ENCODE measurements around the gene DHRS7B. TPM values are rescaled to one million over a fixed set of nuclear protein-coding genes. Genes with fewer than 3 reads are reported as not detected.
A peak's percentile ranks its signal among the peaks of the same experiment; 100 is the strongest.
"Not testable (repeated sequence)": the region's sequence is repeated elsewhere in the genome, so short reads cannot be mapped to it uniquely, and the experiment has no call there.

Gene DHRS7B
- total RNA-seq, 1 donor: 15.2 TPM

DNA sequence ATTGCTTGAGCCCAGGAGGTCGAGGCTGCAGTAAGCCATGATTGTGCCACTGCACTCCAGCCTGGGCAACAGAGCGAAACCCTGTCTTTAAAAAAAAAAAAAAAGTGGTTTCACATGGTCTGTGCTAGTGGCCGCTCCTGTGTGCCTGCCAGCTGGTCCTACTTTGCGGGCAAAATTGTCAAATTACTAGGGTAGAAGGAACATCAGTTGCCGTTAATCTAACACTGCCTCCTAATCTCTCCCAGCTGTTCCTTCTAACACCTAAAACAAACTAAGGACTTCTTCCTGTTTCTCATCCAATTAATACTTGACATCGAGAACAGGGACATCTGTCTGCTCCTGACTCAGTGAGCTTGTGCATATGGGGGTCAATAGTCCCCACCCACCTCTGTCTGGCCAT lies 63.3 kb downstream of the DHRS7B start:
- TF ChIP-seq, protein P1, sequence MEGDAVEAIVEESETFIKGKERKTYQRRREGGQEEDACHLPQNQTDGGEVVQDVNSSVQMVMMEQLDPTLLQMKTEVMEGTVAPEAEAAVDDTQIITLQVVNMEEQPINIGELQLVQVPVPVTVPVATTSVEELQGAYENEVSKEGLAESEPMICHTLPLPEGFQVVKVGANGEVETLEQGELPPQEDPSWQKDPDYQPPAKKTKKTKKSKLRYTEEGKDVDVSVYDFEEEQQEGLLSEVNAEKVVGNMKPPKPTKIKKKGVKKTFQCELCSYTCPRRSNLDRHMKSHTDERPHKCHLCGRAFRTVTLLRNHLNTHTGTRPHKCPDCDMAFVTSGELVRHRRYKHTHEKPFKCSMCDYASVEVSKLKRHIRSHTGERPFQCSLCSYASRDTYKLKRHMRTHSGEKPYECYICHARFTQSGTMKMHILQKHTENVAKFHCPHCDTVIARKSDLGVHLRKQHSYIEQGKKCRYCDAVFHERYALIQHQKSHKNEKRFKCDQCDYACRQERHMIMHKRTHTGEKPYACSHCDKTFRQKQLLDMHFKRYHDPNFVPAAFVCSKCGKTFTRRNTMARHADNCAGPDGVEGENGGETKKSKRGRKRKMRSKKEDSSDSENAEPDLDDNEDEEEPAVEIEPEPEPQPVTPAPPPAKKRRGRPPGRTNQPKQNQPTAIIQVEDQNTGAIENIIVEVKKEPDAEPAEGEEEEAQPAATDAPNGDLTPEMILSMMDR (IDR thresholded peaks at IDR 0.05; ENCODE audit: extremely low read depth, low read depth, low read length): no peak

GRCh38 chr17:21191698-21192097 lies 64.9 kb downstream of the DHRS7B start:
- TF ChIP-seq, protein P1 (IDR thresholded peaks at IDR 0.05; ENCODE audit: extremely low read depth, low read depth, low read length): no peak
- no peak overlapping the region for H3K4me3 ChIP-seq (ENCODE audit: insufficient read depth, low read length)
- DNase-seq (ENCODE audit: insufficient read length, low spot score, missing footprints): peak; percentile 4

More for the DNA sequence above, 63.3 kb downstream of the DHRS7B start:
- no peaks in the 10 kb centered on the region for H4K20me1 ChIP-seq (ENCODE audit: insufficient read depth, low read length)
- H3K27ac ChIP-seq (ENCODE audit: low read depth, low read length): no peak overlapping the region
- no peaks in the 10 kb centered on the region for H3K27me3 ChIP-seq (ENCODE audit: insufficient read depth, low read length)
- no peak overlapping the region for H3K4me3 ChIP-seq (ENCODE audit: insufficient read depth, low read length)
- no peaks in the 10 kb centered on the region for H3K4me1 ChIP-seq (ENCODE audit: insufficient read depth, low read length)
- no peak overlapping the region for H2AFZ ChIP-seq (ENCODE audit: low read length)
- H3K4me2 ChIP-seq (ENCODE audit: insufficient read depth, low read length): no peak overlapping the region
- peaks cover 9% of the 10 kb centered on the region for H3K36me3 ChIP-seq (ENCODE audit: insufficient read depth, low read length)
- DNase-seq (ENCODE audit: insufficient read length, low spot score, missing footprints): no peak
- H3K9me3 ChIP-seq (ENCODE audit: low read depth, low read length): no peaks in the 10 kb centered on the region
- H3K79me2 ChIP-seq (ENCODE audit: insufficient read depth, low read length): no peaks in the 10 kb centered on the region

GRCh38 chr17:21192414-21192813 lies 65.7 kb downstream of the DHRS7B start:
- not testable (repeated sequence) for H3K4me2 ChIP-seq (ENCODE audit: insufficient read depth, low read length); H3K9me3 ChIP-seq (ENCODE audit: low read depth, low read length); H3K4me1 ChIP-seq (ENCODE audit: insufficient read depth, low read length); H3K27ac ChIP-seq (ENCODE audit: low read depth, low read length); H3K27me3 ChIP-seq (ENCODE audit: insufficient read depth, low read length); H2AFZ ChIP-seq (ENCODE audit: low read length); H3K4me3 ChIP-seq (ENCODE audit: insufficient read depth, low read length); H4K20me1 ChIP-seq (ENCODE audit: insufficient read depth, low read length)
- peak; percentile 37 for DNase-seq (ENCODE audit: insufficient read length, low spot score, missing footprints)
- peaks cover 20% of the 10 kb centered on the region for H3K36me3 ChIP-seq (ENCODE audit: insufficient read depth, low read length)
- H3K79me2 ChIP-seq (ENCODE audit: insufficient read depth, low read length): peaks cover 19% of the 10 kb centered on the region

More at GRCh38 chr17:21191698-21192097, 64.9 kb downstream of the DHRS7B start:
- Histone ChIP-seq H3K9me3 (ENCODE audit: low read depth, low read length) (no peaks in the 10 kb centered on the region), H4K20me1 (ENCODE audit: insufficient read depth, low read length) (peaks cover 4% of the 10 kb centered on the region), H3K36me3 (ENCODE audit: insufficient read depth, low read length) (peaks cover 13% of the 10 kb centered on the region), H3K27ac (ENCODE audit: low read depth, low read length) (no peak overlapping the region), H3K4me2 (ENCODE audit: insufficient read depth, low read length) (no peak overlapping the region), H3K79me2 (ENCODE audit: insufficient read depth, low read length) (peaks cover 12% of the 10 kb centered on the region), H3K4me1 (ENCODE audit: insufficient read depth, low read length) (no peaks in the 10 kb centered on the region), H2AFZ (ENCODE audit: low read length) (no peak overlapping the region), H3K27me3 (ENCODE audit: insufficient read depth, low read length) (no peaks in the 10 kb centered on the region)

DNA sequence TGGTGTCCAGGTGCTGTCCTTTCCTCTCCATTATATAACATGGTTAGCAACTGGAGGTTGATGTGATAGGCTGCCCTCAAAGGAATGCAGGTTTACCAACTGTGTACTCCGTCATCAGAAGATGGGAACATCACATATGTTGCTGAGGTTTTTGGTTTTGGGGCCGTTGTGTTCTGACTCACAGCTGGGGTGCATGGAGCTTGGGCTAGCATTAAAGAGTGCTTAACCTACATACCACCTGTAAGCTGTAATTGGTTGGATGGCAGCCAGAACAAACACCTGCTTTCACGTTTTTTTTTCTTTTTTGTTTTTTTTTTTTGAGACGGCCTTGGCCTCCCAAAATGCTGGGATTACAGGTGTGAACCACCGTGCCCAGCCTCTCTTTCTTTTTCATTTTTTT lies 66.3 kb downstream of the DHRS7B start:
- Histone ChIP-seq H3K27ac (ENCODE audit: low read depth, low read length) (no peak overlapping the region), H3K36me3 (ENCODE audit: insufficient read depth, low read length) (peaks cover 26% of the 10 kb centered on the region), H3K4me3 (ENCODE audit: insufficient read depth, low read length) (no peak overlapping the region), H3K27me3 (ENCODE audit: insufficient read depth, low read length) (no peaks in the 10 kb centered on the region), H3K79me2 (ENCODE audit: insufficient read depth, low read length) (peaks cover 25% of the 10 kb centered on the region), H4K20me1 (ENCODE audit: insufficient read depth, low read length) (peaks cover 12% of the 10 kb centered on the region), H3K4me2 (ENCODE audit: insufficient read depth, low read length) (no peak overlapping the region), H3K9me3 (ENCODE audit: low read depth, low read length) (no peaks in the 10 kb centered on the region), H2AFZ (ENCODE audit: low read length) (no peak overlapping the region), H3K4me1 (ENCODE audit: insufficient read depth, low read length) (no peaks in the 10 kb centered on the region)
- peak; percentile 17 for DNase-seq (ENCODE audit: insufficient read length, low spot score, missing footprints)
- TF ChIP-seq, protein P1 (IDR thresholded peaks at IDR 0.05; ENCODE audit: extremely low read depth, low read depth, low read length): no peak
